MM.1S (cell line): ENCODE data around the gene DCAF15.

Source experiments
- DNase-seq: peaks from one replicate; pipeline ENCODE4 v3.0.0-alpha.2; 2015
- H2AFZ ChIP-seq: fragments of 300-600 bp; sonication (generic); 2 replicates; pipeline ENCODE4 v1.6.0; 2016; ENCODE audit warnings: antibody characterized with exemption, low read length
- H3F3A ChIP-seq: fragments of 300-600 bp; sonication (generic); 2 replicates; pipeline ENCODE4 v1.6.1; 2016; ENCODE audit warnings: mild to moderate bottlenecking, antibody characterized with exemption, low read length, moderate library complexity, mixed read lengths; ENCODE audit not compliant: insufficient read depth
- H3K27ac ChIP-seq: fragments of 300-600 bp; sonication (generic); 2 replicates; pipeline ENCODE4 v1.5.1; 2016; ENCODE audit warnings: mild to moderate bottlenecking, low read length
- H3K27me3 ChIP-seq: fragments of 300-600 bp; sonication (generic); replicated peaks from 2 replicates; pipeline ENCODE4 v1.6.0; 2016; ENCODE audit warnings: low read length; ENCODE audit not compliant: insufficient read depth
- H3K36me3 ChIP-seq: fragments of 300-600 bp; sonication (generic); replicated peaks from 2 replicates; pipeline ENCODE4 v1.6.1; 2016; ENCODE audit warnings: mild to moderate bottlenecking, low read length, mixed read lengths; ENCODE audit not compliant: insufficient read depth
- H3K4me1 ChIP-seq: fragments of 300-600 bp; sonication (generic); 2 replicates; pipeline ENCODE4 v1.6.1; 2016; ENCODE audit warnings: low read length, mixed read lengths
- H3K4me2 ChIP-seq: fragments of 300-600 bp; sonication (generic); 2 replicates; pipeline ENCODE4 v1.6.0; 2016; ENCODE audit warnings: low read depth, low read length
- H3K4me3 ChIP-seq: fragments of 300-600 bp; sonication (generic); 2 replicates; pipeline ENCODE4 v1.5.1; 2016; ENCODE audit warnings: low read length, mixed read lengths
- H3K79me2 ChIP-seq: fragments of 300-600 bp; sonication (generic); 2 replicates; pipeline ENCODE4 v1.6.1; 2016; ENCODE audit warnings: mixed run types, low read length, mixed read lengths
- H3K9ac ChIP-seq: fragments of 300-600 bp; sonication (generic); 2 replicates; pipeline ENCODE4 v1.6.1; 2016; ENCODE audit warnings: low read length, mixed read lengths
- H3K9me2 ChIP-seq: fragments of 300-600 bp; sonication (generic); replicated peaks from 2 replicates; pipeline ENCODE4 v1.6.1; 2016; ENCODE audit warnings: mild to moderate bottlenecking, low read length, mixed read lengths; ENCODE audit not compliant: insufficient read depth
- H3K9me3 ChIP-seq: fragments of 300-600 bp; sonication (generic); replicated peaks from 2 replicates; pipeline ENCODE4 v1.6.1; 2016; ENCODE audit warnings: mild to moderate bottlenecking, low read length, mixed read lengths; ENCODE audit not compliant: insufficient read depth
- H4K20me1 ChIP-seq: fragments of 300-600 bp; sonication (generic); 2 replicates; pipeline ENCODE4 v1.6.1; 2016; ENCODE audit warnings: mild to moderate bottlenecking, low read length, moderate library complexity, mixed read lengths; ENCODE audit not compliant: insufficient read depth
- EZH2 ChIP-seq: fragments of 300-600 bp; sonication (generic); optimal IDR thresholded peaks from 2 replicates; pipeline ENCODE3; 2017; ENCODE audit warnings: low read depth, mild to moderate bottlenecking, antibody characterized with exemption, low read length, mixed read lengths
- EZH2phosphoT487 ChIP-seq: fragments of 300-600 bp; sonication (generic); IDR thresholded peaks from 2 replicates; pipeline ENCODE4 v1.6.1; 2018; ENCODE audit warnings: antibody characterized with exemption, low read length
- TF ChIP-seq, protein P1 (sequence below): fragments of 300-600 bp; sonication (generic); IDR thresholded peaks from 2 replicates; pipeline ENCODE4 v1.5.1; 2016; ENCODE audit warnings: antibody characterized with exemption, low read length, mixed read lengths

The DCAF15 gene

DNA sequence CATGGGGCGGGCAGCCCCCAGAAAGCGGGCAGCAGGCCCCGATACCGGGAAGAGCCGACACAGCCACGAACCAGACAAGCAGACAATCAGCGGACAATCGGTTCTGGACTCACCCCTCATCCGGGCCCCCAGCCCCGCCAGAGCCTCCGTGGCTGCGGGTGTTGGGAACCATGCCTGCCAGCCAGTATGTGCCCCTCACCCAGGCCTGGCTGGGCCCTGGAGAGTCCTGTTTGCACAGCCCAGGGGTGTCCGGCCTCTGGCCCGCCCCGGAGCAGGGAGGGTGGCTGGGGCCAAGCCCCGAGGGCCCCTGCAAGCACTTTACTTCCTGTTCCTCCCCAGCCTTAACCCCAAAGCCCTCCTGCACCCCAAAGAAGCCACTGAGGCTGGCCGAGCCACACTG is 21.9 kb upstream of the DCAF15 start:
- H3K9me2 ChIP-seq = no peaks in the 10 kb centered on the region
- H3K79me2 ChIP-seq = no peaks in the 10 kb centered on the region
- H3K4me1 ChIP-seq = no peaks in the 10 kb centered on the region
- H3K36me3 ChIP-seq = no peaks in the 10 kb centered on the region
- TF ChIP-seq EZH2 = no peak
- no peak for TF ChIP-seq EZH2phosphoT487
- TF ChIP-seq, protein P1, sequence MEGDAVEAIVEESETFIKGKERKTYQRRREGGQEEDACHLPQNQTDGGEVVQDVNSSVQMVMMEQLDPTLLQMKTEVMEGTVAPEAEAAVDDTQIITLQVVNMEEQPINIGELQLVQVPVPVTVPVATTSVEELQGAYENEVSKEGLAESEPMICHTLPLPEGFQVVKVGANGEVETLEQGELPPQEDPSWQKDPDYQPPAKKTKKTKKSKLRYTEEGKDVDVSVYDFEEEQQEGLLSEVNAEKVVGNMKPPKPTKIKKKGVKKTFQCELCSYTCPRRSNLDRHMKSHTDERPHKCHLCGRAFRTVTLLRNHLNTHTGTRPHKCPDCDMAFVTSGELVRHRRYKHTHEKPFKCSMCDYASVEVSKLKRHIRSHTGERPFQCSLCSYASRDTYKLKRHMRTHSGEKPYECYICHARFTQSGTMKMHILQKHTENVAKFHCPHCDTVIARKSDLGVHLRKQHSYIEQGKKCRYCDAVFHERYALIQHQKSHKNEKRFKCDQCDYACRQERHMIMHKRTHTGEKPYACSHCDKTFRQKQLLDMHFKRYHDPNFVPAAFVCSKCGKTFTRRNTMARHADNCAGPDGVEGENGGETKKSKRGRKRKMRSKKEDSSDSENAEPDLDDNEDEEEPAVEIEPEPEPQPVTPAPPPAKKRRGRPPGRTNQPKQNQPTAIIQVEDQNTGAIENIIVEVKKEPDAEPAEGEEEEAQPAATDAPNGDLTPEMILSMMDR = no peak
- no peaks in the 10 kb centered on the region for H3K9me3 ChIP-seq
- H2AFZ ChIP-seq = no peak overlapping the region
- H4K20me1 ChIP-seq = no peaks in the 10 kb centered on the region
- no peak for DNase-seq
- H3K27ac ChIP-seq = no peak overlapping the region
- H3K27me3 ChIP-seq = no peaks in the 10 kb centered on the region
- H3K4me2 ChIP-seq = no peak overlapping the region
- H3K4me3 ChIP-seq = no peak overlapping the region
- H3F3A ChIP-seq = no peaks in the 10 kb centered on the region
- no peak overlapping the region for H3K9ac ChIP-seq

DNA sequence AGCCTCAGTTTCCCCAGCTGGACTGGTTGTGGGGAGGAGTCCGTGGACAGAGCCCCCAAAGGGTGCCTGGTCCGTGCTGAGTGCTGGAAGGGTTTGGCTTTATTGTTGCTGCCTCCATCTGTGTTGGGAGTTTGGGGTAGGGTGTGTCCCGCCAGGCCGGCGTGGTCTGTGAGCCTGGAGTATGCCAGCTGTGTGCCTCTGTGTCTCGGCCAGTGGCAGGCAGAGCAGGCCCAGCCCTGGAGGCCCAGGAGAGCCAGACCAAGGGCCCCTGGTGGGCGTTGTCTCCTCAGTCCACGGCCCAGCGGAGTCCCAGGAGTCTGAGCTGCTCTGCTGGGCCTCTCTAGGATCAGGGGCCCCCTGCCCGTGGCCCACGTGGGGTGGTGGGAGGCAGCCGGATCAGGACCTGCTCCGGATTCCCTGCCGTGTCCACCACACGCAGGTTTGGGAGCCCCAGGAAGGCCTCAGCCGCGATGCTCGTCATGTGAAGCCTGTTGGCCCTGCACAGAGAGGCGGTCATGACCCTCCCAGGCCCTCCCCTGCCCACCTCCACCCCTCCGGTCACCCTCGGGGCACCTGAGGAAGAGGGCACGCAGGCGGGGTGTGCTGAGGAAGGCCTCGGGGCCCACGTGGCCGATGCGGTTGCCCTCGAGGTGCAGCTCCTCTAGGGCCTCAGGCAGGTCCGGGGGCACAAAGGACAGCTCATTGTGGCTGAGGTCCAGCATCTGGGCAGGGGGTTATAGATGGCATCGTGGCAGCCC is 20.7 kb upstream of the DCAF15 start:
- Histone ChIP-seq H3K27ac (no peak overlapping the region), H3K36me3 (no peaks in the 10 kb centered on the region), H3K9me2 (no peaks in the 10 kb centered on the region), H3K9ac (no peak overlapping the region), H2AFZ (no peak overlapping the region), H3K79me2 (no peaks in the 10 kb centered on the region), H3F3A (no peaks in the 10 kb centered on the region), H3K4me1 (no peaks in the 10 kb centered on the region), H3K9me3 (no peaks in the 10 kb centered on the region), H3K4me2 (no peak overlapping the region), H3K27me3 (peaks cover 10% of the 10 kb centered on the region), H3K4me3 (no peak overlapping the region), H4K20me1 (no peaks in the 10 kb centered on the region)
- no peak for DNase-seq
- TF ChIP-seq, protein P1 = no peak
- TF ChIP-seq EZH2phosphoT487 (no peak), EZH2 (no peak)

DNA sequence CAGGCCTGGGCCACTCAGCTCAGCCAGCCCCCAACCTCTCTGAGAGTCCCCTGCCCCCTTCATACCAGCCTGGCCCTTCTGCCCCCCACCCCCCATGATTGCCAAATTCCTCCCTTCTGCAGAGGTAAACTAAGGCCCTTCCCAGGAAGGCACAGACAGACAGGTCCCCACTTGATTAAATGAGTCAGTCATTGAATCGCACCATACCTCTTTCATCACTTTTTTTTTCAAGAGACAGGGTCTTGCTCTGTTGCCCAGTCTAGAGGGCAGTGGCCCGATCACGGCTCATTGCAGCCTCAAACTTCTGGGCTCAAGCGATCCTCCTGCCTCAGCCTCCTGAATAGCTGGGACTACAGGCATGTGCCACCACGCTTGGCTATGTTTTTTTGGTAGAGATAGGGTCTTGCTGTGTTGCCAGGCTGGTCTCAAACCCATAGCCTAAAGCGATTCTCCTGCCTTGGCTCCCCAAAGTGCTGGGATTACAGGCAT is 20.1 kb upstream of the DCAF15 start:
- no peak for DNase-seq
- no peaks in the 10 kb centered on the region for H3K36me3 ChIP-seq
- H3K9me2 ChIP-seq = no peaks in the 10 kb centered on the region
- H3K4me3 ChIP-seq = no peak overlapping the region
- peaks cover 12% of the 10 kb centered on the region for H3K27me3 ChIP-seq
- no peaks in the 10 kb centered on the region for H3F3A ChIP-seq
- no peak overlapping the region for H3K9ac ChIP-seq
- H4K20me1 ChIP-seq = no peaks in the 10 kb centered on the region
- H3K79me2 ChIP-seq = no peaks in the 10 kb centered on the region
- H3K27ac ChIP-seq = no peak overlapping the region
- TF ChIP-seq, protein P1 = no peak
- no peak for TF ChIP-seq EZH2phosphoT487
- no peak for TF ChIP-seq EZH2
- H3K4me1 ChIP-seq = no peaks in the 10 kb centered on the region
- no peak overlapping the region for H3K4me2 ChIP-seq
- H3K9me3 ChIP-seq = no peaks in the 10 kb centered on the region
- H2AFZ ChIP-seq = no peak overlapping the region
